IPS-NIHi7 (cell line): ENCODE measurements around the gene TMTC2.

Experiments
- DNase-seq: peaks from one replicate; pipeline ENCODE4 v3.0.0; 2012; ENCODE audit warnings: mixed read lengths; ENCODE audit errors: extremely low spot score

The TMTC2 gene

GRCh38 chr12:82953397-82953796 lies 266.7 kb downstream of the TMTC2 start:
- DNase-seq, result no peak

- no peak for DNase-seq
Observed at GRCh38 chr12:82954064-82954463, 267.4 kb downstream of the TMTC2 start.

DNA sequence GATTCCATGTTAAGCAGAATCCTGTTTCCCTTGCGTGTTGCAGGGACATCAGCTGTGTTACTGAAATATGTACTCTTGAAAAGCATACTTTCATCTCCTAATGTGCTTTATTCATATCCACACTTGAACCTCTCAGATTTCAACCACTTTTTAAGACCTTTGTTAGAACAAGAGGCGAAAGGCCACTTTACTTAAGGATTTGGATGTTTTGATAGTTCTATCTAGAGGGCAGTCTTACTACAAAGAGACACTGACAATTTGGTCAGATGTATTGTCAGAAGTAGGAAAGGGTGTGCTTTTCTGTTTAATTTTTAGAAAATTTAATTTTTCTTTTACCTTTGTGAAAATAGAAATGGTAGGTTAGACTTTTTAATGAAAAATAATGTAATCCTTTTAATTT lies 267.9 kb downstream of the TMTC2 start:
- no peak for DNase-seq

GRCh38 chr12:82955043-82955442 lies 268.3 kb downstream of the TMTC2 start:
- no peak for DNase-seq

- no peak for DNase-seq
Observed at GRCh38 chr12:82958966-82959365, 272.3 kb downstream of the TMTC2 start.

DNA sequence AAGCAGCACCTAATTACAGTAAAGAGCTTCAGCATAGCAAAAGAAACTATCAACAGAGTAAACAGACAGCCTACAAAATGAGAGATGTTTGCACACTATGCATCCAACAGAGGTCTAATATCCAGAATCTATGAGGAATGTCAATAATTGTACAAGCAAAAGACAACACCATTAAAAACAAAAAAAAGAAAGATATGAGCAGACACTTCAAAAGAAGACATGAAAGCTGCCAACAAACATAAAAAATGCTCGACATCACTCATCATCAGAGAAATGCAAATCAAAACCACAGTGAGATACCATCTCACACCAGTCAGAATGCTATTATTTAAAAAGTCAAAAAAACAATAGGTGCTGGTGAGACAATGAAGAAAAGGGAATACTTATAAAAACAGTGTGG lies 273.1 kb downstream of the TMTC2 start:
- DNase-seq, result no peak

DNA sequence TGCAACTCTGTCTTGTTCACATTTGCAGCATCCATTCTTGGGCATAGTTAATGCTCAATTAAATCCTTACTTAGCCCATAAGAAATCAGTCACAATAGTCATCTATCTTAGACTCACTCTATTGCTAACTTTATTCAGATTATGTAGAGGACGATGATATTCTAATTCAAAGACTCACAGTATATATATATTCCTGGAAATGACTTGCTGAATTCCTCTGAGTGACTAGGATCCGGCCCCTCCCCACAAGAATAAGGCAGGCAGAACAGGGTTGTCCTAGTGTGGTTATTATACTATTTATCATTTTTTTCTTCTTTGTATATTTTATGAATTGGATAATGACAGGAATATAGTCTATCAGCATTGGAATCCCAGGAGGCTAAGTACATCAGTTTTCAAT lies 275.1 kb downstream of the TMTC2 start:
- DNase-seq, result no peak

DNA sequence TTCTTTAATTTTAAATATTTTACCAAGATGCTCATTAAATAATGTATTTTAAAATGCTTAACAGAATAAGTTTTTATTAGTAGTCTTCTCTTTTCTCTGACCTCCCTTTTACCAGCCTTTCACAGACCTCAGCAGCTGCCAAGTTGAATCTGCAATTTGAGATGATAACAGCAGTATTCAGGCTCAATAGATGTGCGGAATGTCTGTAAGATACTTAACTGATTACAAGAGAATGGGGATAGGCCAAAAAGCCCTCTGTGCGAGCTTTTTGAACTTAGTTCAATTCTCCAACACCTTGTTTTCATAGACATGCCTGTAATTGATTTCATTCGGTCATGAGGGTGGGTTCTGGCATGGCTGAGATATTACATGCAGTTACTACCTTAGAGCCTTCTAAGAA lies 277.2 kb downstream of the TMTC2 start:
- DNase-seq, result no peak

DNA sequence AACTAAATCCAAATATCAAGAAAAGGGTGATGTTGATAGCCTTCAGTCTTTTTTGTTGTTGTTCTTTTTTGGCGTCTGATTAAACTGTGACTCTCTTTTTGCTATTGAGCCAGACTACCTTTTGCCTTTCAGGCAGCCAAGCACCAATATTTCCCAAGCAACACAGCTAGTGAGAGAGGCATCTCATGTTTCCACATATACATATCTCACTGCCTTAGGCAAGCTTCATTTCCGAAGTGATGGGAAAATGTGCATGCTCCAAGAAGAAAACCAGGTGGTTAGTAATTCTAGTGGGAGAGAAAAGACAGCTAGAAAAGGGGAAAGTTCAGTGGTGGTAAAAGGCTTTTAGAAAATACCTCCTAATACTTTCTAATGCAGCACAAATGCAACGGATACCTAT lies 277.7 kb downstream of the TMTC2 start:
- no peak for DNase-seq

GRCh38 chr12:82966001-82966559 lies 279.4 kb downstream of the TMTC2 start:
- no peak for DNase-seq

DNA sequence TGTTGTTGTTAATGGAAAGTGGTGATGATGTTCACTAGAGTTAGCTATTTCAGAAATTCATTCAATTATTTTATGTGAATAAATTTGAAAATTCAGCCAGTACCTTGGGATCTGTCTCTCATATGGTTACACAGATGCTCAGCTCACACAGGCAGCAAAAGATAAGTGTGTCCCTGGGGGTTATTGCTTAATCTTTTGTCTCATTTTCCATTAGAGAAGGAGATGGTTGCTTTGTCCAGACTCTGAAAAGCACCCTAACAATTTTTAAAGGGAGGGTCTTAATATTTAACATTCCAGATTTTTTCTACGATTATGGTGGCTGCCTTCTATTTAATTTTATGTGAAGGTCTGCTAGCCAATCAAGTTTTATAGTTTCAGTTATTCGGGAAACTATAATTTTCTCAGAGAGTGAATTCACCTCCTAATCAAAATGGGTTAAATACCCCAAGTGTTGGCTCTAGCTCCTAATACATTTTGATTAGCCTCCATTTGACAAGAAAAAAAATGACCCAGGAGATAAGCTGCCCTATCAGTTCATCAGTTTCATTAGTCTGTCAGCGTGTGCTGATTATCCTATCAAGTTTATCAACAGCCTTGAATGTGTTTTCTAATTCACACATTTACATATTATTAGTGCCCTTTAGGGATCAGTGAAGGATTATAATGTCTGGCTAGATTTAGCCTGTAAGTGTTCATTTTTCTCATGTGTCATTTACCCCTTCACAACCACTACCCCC lies 282.1 kb downstream of the TMTC2 start:
- DNase-seq, result no peak

- DNase-seq, result no peak
Observed at GRCh38 chr12:82970614-82971013, 283.9 kb downstream of the TMTC2 start.

GRCh38 chr12:82971584-82971983 lies 284.9 kb downstream of the TMTC2 start:
- no peak for DNase-seq

DNA sequence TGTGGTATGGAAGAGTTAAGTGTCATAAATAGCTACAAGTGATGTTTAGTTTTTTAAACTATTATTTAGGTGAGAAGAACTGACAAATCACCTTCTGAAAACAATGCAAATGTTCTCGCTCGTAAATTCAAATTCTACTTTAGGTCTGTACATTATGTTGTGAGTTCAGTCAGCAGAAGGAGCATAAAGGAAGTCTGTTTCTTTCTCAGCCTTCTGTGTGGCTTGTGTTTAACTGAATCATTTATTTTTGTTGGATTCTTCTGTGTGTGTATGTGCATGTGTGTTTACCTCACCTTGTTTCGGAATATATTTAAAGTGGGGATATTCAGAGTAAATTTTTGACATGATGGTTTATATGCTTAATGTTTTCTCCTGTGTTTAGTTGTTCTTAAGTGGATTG lies 285.9 kb downstream of the TMTC2 start:
- no peak for DNase-seq

DNA sequence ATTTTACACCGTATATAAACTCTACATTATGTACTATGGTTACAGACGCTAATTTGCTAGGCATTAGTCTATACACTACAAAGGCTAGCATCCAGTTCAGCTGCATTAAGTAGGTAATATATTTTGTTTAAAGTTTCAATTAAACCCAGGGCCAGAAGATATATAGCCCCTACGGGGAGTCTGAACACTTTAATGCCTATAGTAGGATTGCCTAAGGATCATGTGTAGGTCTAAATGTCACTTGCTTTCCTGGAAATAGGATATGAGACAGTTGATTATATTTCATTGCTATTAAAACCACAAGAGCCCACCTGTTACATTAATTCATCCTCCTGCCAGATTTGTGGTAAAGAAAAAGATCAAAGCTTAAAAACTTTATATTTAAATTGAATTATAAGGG lies 286.9 kb downstream of the TMTC2 start:
- no peak for DNase-seq

GRCh38 chr12:82981150-82981549 lies 294.4 kb downstream of the TMTC2 start:
- no peak for DNase-seq

GRCh38 chr12:82994117-82994516 lies 307.4 kb downstream of the TMTC2 start:
- DNase-seq, result no peak

GRCh38 chr12:82996168-82996812 lies 309.6 kb downstream of the TMTC2 start:
- DNase-seq, result no peak

GRCh38 chr12:82998509-82998908 lies 311.8 kb downstream of the TMTC2 start:
- no peak for DNase-seq

DNA sequence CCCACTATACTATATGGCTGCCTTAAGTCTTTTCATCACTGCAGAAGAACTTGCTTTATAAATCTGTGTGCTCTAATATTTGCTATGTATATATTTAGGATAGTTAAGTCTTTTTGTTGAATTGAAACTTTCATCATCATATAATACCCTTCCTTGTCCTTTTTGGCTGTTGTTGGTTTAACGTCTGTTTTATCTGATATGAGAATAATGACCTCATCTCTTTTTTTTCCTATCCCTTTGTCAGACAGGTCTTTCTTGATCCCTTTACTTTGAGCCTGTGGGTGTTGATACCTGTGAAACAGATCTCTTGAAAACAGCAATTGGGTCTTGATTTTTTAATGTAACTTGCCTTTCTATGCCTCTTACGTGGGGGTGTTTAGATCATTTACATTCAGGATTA lies 316.3 kb downstream of the TMTC2 start:
- DNase-seq, result no peak

GRCh38 chr12:83005534-83006197 lies 319.0 kb downstream of the TMTC2 start:
- no peak for DNase-seq

DNA sequence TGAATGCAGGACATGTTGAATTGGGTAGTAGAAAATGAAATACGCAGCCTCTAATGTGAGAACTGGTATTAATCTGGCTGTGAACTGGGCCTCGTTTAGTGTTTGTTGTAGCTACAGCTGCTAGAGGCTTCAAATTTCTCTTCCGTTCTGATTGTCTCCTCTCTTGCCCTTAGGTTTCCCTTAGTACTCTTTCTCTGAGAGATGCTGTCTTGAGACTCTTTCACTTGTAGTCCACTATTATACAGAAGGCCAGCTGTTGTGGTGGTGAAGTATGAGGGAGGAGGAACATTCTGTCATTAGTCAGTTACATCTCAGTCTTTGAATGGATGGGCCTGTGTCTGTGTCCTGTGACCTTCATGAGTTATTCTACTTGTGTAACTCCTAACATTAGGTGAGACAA lies 322.0 kb downstream of the TMTC2 start:
- no peak for DNase-seq
